HFF-Myc (cell line): ENCODE data around the gene FAAP100.

Experiments
- DNase-seq: peaks from one replicate; pipeline ENCODE4 v3.0.0-alpha.2; 2011; ENCODE audit warnings: low read depth; ENCODE audit errors: extremely low read depth
- H3K4me3 ChIP-seq: replicated peaks from 2 replicates; pipeline ENCODE4 v1.5.1; 2011; ENCODE audit warnings: low read depth, mild to moderate bottlenecking, control low read depth, low read length
- TF ChIP-seq, protein P1 (sequence below): IDR thresholded peaks from 2 replicates; pipeline ENCODE4 v1.5.1; 2012; ENCODE audit warnings: mild to moderate bottlenecking, low read depth, low read length, control low read depth; ENCODE audit errors: missing control alignments

Gene FAAP100

DNA sequence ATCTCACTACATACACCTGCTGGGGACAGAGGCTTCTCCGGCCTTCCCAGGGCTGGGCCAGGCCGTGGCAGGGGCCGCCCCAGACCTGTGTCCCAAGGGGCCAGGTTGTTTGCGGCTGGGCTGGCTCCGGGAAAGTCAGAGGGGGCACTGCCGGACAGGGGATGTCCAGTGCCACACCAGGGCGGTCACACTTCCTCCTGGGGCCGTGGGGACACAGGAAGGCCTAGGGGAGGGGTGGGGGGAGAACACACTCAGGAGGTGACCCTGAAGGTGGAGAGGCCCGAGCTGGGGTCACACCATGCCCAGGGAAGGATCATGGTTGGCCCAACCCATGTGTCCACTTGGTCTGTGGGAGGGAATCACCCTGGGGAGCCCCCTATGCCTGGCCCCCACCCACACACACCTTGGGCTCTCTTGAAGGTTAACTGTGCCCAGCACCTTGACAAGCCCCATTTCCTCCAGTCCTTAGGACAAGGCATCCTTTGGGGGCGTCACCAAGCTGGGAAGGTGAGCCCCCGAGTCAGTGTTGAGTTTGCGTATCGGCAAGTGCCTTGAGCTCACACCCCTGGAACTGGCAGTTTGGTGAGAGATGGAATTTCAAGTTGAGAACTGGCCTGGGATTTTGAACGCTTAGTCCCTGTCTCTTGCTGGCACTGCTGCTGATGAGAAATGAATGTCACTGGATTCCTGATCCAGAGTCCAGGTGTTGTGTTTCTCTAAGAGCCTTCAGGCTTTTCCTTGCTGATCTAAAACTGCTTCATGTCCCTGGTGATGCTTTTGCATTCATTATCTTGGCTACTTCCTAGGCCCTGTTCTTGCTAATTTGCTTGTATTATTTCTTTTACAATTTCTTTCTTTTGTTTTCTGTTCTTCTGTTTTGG is 31.9 kb downstream of the FAAP100 start:
- DNase-seq, result no peak
- TF ChIP-seq, protein P1, sequence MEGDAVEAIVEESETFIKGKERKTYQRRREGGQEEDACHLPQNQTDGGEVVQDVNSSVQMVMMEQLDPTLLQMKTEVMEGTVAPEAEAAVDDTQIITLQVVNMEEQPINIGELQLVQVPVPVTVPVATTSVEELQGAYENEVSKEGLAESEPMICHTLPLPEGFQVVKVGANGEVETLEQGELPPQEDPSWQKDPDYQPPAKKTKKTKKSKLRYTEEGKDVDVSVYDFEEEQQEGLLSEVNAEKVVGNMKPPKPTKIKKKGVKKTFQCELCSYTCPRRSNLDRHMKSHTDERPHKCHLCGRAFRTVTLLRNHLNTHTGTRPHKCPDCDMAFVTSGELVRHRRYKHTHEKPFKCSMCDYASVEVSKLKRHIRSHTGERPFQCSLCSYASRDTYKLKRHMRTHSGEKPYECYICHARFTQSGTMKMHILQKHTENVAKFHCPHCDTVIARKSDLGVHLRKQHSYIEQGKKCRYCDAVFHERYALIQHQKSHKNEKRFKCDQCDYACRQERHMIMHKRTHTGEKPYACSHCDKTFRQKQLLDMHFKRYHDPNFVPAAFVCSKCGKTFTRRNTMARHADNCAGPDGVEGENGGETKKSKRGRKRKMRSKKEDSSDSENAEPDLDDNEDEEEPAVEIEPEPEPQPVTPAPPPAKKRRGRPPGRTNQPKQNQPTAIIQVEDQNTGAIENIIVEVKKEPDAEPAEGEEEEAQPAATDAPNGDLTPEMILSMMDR, result no peak
- no peak overlapping the region for H3K4me3 ChIP-seq

DNA sequence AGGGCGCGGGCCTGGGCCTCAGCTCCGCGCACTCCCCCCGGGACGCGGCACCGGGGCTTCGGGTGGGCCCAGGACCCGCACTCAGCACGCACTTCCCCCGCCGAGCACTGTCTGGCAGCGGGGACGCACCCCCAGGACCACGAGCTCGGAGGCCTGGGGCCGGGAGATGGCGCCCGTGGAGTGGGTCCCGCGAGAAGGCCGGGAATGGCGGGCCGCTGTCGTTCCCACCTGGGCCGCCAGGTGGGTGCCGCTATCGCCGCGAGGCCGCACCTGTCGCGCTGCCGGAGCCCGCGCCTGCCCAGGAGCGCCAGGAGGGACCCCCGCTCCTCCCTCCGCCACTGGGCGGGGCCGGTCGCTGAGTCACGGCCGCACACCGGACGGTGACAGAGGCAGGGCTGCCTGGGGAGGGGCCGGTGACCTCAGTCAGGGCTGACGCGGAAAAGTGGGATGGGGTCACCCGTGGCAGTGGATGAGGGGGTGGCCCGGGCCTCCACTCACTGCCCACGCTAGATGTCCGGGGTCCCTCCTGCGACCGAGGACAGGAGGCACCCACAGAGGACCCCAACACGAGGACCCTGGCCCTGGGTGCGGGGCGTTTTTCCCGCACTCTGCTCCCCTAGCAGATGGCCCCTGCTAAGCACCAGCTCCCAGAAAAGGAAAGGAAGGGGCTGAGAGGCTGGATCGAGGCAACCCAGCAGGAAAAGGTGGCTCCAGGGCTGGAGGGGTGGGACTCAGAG is 32.7 kb downstream of the FAAP100 start:
- no peak for DNase-seq
- H3K4me3 ChIP-seq, result peak overlapping the region; percentile 33
- TF ChIP-seq, protein P1, result no peak

DNA sequence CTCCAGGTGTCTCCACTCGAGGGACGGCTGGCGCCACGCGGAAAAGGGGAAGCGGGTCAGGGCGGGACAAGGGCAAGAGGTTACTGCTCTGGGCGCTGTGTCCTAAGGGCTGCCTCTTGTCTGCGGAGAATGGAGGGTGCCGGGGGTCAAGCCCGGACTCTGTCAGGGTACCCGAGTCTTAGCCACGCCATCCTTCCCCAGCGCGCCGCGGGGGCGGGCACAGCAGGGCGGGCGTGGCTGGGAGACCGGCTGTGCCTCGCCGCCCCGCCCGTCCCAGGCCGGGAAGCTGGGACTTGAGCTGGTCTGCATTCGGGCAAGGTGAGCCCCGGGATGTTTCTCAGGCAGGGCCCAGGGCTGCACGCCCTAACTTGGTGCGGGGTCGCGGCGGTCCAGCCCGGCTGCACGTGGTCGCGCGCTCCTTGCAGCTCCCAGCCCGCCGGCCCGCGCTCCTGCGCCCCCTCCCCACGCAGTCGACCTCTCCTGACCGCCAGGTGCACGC is 33.3 kb downstream of the FAAP100 start:
- peak overlapping the region; percentile 33 for H3K4me3 ChIP-seq
- TF ChIP-seq, protein P1, result no peak
- no peak for DNase-seq

DNA sequence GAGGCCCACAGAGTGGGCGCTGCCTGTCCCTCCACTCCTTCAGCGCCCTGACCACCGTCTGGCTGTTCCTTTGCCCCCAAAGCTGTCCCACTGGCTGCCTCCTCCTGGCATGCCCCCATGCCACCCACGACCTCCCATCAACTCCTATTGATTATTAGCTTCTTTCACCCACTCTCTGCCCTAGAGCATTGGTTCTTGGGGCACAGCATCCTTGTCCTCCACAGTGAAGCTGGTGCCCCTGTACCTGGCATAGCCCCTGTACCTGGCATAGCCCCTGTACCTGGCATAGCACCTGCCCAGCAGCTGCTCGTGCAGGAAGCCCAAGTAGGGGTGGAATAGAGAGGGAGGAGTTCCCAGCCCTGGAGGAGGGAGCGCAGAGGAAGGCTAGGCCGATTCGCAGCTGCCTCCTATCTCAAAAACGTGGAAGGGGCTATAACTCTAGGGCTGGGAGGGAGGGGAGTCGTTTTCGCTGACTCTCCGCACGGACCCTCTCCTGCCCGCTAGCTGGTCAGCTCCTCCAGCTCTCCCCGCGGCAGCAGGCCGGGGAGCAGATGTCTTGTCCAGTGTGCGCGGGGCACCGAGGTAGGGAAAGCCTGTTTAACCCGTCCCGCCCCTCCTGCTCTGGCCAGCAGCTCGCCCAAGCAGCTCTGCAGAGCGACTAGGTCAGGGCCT is 33.9 kb downstream of the FAAP100 start:
- TF ChIP-seq, protein P1, result no peak
- peak overlapping the region; percentile 33 for H3K4me3 ChIP-seq
- DNase-seq, result no peak

DNA sequence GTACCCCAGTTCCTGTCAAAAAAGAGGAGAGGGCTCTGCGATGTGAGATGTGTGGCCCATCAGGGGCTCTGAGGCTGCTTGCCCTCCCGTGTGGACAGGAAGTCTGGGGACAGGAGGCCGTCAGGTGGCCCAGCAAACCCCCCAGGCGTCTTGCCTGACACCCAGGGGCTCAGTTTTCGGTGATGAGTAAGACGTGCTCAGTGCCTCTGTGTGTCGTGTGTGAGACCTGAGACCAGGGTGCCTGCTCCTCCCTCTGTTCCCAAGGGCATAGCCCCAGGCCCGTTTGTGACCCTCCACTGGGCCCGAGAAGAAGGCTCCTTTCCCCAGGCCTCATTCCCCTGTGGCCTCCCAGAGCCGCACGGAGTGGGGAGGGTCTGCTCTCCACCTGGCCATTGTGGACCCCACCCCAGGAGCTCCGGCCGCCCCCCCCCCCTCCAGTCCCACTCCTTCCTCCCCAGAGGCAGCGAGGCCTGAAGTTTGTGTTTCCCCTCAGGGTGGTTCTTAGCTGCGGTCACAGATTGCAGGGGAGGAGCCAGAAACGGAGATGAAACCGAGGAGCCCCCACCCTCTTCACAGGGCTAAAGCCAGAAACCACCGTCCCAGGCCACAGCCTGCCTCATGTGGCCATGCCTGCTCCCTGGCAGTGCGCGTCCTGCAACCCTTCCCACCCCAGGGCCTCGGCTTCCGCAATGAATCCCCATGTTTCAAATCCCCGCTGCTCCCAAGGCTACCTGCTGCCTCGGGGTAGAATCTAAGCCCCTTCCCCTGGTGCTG is 34.6 kb downstream of the FAAP100 start:
- no peak overlapping the region for H3K4me3 ChIP-seq
- DNase-seq, result no peak
- TF ChIP-seq, protein P1, result no peak

DNA sequence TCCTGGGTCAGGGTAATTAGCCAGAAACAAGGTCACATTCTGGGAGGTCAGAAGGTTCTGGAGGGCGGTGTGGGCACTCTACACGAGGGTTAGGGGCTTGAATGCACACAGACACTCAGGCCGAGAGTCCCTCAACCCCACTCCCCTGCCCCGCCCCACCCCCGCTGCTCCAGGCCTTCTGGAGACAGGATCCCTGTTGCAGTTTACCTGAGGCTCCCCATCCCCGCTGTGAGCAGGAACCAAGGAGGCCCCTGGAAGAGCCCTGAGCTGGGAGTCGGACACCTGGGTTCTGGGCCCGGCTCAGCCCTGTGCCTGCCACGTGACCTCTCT is 35.2 kb downstream of the FAAP100 start:
- no peak for DNase-seq
- peak overlapping the region; percentile 69 for H3K4me3 ChIP-seq
- TF ChIP-seq, protein P1, result no peak
